NCI-H2107 (cell line): ENCODE data around the gene FRK.

ENCODE experiments used
- DNase-seq: peaks from one replicate; lab custom pipeline; 2025; lab: John Stamatoyannopoulos, UW

The FRK gene

GRCh38 chr6:115887891-115888290, 172.8 kb downstream of the FRK start:
- DNase-seq: no peak

- DNase-seq: no peak
Observed at GRCh38 chr6:115885636-115886366, 174.9 kb downstream of the FRK start.

- no peak for DNase-seq
Observed at GRCh38 chr6:115882771-115883170, 177.9 kb downstream of the FRK start.

GRCh38 chr6:115882174-115882573, 178.5 kb downstream of the FRK start:
- no peak for DNase-seq
